Sigmoid colon (tissue), 4 donors: Measurements from ENCODE around the gene NSG2.

Experiments used
- EP300 ChIP-seq, 4 donors: sonication (generic); formaldehyde crosslinking; IDR thresholded peaks; one replicate each; pipeline ENCODE4 v1.6.1; 2017; ENCODE audit warnings: antibody characterized with exemption in 4 of 4
- POLR2A ChIP-seq, 2 donors: fragments of 450-650 bp; IDR thresholded peaks; one replicate each; pipeline ENCODE4 v1.6.1; 2016; ENCODE audit warnings: antibody characterized with exemption in 2 of 2, mild to moderate bottlenecking in 2 of 2, moderate library complexity in 2 of 2
- POLR2AphosphoS5 ChIP-seq, 4 donors: sonication (generic); formaldehyde crosslinking; IDR thresholded peaks; one replicate each; pipeline ENCODE4 v1.6.1; 2017; ENCODE audit warnings: antibody characterized with exemption in 4 of 4
- TF ChIP-seq, protein P1 (sequence below), 4 experiments: fragments of 450-650 bp in 3 of 4; fragments of 200-600 bp in 1 of 4; IDR thresholded peaks; one replicate each; pipeline ENCODE4 v1.5.1; 2016 to 2019; ENCODE audit warnings: antibody characterized with exemption in 4 of 4, mild to moderate bottlenecking in 3 of 4, moderate library complexity in 2 of 4

- TF ChIP-seq, protein P1, sequence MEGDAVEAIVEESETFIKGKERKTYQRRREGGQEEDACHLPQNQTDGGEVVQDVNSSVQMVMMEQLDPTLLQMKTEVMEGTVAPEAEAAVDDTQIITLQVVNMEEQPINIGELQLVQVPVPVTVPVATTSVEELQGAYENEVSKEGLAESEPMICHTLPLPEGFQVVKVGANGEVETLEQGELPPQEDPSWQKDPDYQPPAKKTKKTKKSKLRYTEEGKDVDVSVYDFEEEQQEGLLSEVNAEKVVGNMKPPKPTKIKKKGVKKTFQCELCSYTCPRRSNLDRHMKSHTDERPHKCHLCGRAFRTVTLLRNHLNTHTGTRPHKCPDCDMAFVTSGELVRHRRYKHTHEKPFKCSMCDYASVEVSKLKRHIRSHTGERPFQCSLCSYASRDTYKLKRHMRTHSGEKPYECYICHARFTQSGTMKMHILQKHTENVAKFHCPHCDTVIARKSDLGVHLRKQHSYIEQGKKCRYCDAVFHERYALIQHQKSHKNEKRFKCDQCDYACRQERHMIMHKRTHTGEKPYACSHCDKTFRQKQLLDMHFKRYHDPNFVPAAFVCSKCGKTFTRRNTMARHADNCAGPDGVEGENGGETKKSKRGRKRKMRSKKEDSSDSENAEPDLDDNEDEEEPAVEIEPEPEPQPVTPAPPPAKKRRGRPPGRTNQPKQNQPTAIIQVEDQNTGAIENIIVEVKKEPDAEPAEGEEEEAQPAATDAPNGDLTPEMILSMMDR (IDR thresholded peaks at IDR 0.05), result no peak
- TF ChIP-seq EP300 (IDR thresholded peaks at IDR 0.05) (no peak), POLR2A (IDR thresholded peaks at IDR 0.05) (no peak), POLR2AphosphoS5 (IDR thresholded peaks at IDR 0.05) (no peak)
Observed at GRCh38 chr5:174074369-174074768, 28.9 kb downstream of the NSG2 start.
